Left lung (tissue), 10 donors: ENCODE measurements around the gene DEGS1. TPM values are rescaled to one million over a fixed set of nuclear protein-coding genes. Genes with fewer than 3 reads are reported as not detected.
"Not testable (repeated sequence)": the region's sequence is repeated elsewhere in the genome, so short reads cannot be mapped to it uniquely, and the experiment has no call there.

Experiments used
- ATAC-seq: fragments of 200-7000 bp; cut with Tn5 transposase; one replicate; pipeline ENCODE4 v1.9.1; 2020; ENCODE audit warnings: moderate library complexity
- DNase-seq, 4 donors: peaks; one replicate each; pipeline ENCODE4 v3.0.0-alpha.2; 2013 to 2020
- H3K27ac ChIP-seq, 2 donors: fragments of 200-600 bp; sonication (generic) in 1 of 2; one replicate each; pipeline versions ENCODE4 v1.5.0 to v1.8.0; 2020 to 2021
- H3K27me3 ChIP-seq, 2 donors: fragments of 200-600 bp; sonication (generic) in 1 of 2; one replicate each; pipeline versions ENCODE4 v1.5.0 to v1.8.0; 2020 to 2021
- H3K36me3 ChIP-seq, 2 donors: fragments of 200-600 bp; sonication (generic) in 1 of 2; one replicate each; pipeline versions ENCODE4 v1.5.0 to v1.8.0; 2020 to 2021
- H3K4me1 ChIP-seq, 2 donors: fragments of 200-600 bp; one replicate each; pipeline ENCODE4 v1.8.0; 2021
- H3K4me3 ChIP-seq, 2 donors: fragments of 200-600 bp; sonication (generic) in 1 of 2; one replicate each; pipeline versions ENCODE4 v1.5.0 to v1.8.0; 2020 to 2021; ENCODE audit warnings: mild to moderate bottlenecking in 1 of 2
- H3K9me3 ChIP-seq, 2 donors: fragments of 200-600 bp; sonication (generic) in 1 of 2; one replicate each; pipeline versions ENCODE4 v1.5.0 to v1.8.0; 2020 to 2021
- intact Hi-C, 2 donors: fragments of 100-400 bp; cut with DNase I; formaldehyde crosslinking; loops; one replicate each; pipeline versions ENCODE4 v1.11.2 to v1.14.2; 2022
- polyA plus RNA-seq, 6 donors: library from polyadenylated mRNA; unstranded; fragments of 120-200 nt; gene quantifications; one replicate each; pipeline ENCODE4 v1.2.1, GENCODE V29; 2013; ENCODE audit not compliant: insufficient read length in 6 of 6
- total RNA-seq, 2 donors: library from RNA; stranded (reverse); fragmentation: NEBNext Ultra II Directional; extraction: Animal tissue kit (Norgen Biotek cat#: 25700); gene quantifications; one replicate each; pipeline ENCODE4 v1.2.1, GENCODE V29; 2021
- TF ChIP-seq, protein P1 (sequence below), 2 donors: fragments of 200-600 bp; sonication (generic) in 1 of 2; IDR thresholded peaks; one replicate each; pipeline versions ENCODE4 v1.5.0 to v1.8.0; 2021; ENCODE audit warnings: antibody characterized with exemption in 2 of 2
- donor health status: DM: no; HTN: yes; CAD: no.
- donor health status: DM: no; HTN: no; CAD: no.

The DEGS1 gene
- total and polyA plus RNA-seq, 8 donors, result 51.2 to 92.2 (median 60.8) TPM

DNA sequence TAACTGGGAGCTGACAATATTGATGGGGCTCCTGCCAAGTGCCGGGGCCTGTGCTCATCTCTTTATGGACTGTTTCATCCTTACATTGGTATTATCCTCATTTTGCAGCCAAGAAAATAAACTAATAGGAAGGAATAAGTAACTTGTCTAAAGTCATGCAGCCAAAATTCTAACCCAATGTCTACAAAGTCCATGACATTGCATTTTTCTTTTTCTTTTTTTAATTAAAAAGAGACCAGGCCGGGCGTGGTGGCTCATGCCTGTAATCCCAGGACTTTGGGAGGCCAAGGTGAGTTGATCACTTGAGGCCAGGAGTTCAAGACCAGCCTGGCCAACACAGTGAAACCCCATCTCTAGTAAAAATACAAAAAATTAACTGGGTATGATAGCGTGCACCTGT is 18.8 kb downstream of the DEGS1 start:
- DNase-seq, result no peak
- Histone ChIP-seq H3K9me3 (no peaks in the 10 kb centered on the region), H3K27ac (no peak overlapping the region), H3K4me1 (peaks cover 15 to 25% of the 10 kb centered on the region in 2 donors), H3K4me3 (no peak overlapping the region), H3K36me3 (no peaks in the 10 kb centered on the region), H3K27me3 (no peaks in the 10 kb centered on the region)
- ATAC-seq, result no peak
- intact Hi-C loops, result no loop called here
- TF ChIP-seq, protein P1, sequence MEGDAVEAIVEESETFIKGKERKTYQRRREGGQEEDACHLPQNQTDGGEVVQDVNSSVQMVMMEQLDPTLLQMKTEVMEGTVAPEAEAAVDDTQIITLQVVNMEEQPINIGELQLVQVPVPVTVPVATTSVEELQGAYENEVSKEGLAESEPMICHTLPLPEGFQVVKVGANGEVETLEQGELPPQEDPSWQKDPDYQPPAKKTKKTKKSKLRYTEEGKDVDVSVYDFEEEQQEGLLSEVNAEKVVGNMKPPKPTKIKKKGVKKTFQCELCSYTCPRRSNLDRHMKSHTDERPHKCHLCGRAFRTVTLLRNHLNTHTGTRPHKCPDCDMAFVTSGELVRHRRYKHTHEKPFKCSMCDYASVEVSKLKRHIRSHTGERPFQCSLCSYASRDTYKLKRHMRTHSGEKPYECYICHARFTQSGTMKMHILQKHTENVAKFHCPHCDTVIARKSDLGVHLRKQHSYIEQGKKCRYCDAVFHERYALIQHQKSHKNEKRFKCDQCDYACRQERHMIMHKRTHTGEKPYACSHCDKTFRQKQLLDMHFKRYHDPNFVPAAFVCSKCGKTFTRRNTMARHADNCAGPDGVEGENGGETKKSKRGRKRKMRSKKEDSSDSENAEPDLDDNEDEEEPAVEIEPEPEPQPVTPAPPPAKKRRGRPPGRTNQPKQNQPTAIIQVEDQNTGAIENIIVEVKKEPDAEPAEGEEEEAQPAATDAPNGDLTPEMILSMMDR (IDR thresholded peaks at IDR 0.05), result no peak

DNA sequence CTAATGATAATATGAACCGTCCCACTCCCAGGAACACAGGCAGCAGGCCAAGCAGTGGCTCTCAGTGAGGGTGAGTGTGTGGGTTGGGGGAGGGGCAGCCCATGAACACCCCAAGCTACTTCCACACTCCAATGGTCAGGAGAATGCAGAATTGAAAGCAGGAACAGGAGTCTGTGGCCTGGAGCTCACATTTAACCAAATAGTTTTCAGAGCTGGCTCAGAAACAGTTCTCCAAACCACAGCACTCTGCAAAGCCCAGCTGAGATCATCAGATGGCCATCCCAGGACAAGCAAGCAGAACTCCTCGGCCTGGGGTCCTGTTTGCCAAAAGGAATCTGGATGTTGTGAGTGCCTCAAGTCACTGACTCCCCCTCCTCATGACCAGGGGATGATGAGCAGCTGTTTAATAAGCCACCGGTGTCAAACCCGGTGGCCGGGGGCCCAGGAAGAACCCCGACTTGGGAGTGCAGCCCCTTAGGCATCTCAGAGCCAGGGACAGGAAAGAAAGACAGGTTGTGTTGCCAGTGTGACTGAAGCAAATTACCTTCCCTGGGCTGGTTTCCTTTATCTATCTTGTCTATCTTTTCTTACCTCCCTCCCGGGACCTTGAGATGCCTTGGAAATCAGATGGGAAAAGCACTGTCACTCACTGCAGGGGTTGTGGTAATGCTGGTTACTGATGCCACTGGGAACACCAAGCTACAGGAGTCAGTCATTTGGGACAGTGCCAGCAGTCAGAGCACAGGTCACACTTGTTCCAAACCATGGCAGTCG is 20.4 kb downstream of the DEGS1 start:
- Histone ChIP-seq H3K4me1 (peaks cover 15 to 23% of the 10 kb centered on the region in 2 donors), H3K36me3 (no peaks in the 10 kb centered on the region), H3K9me3 (no peaks in the 10 kb centered on the region), H3K27ac (peak overlapping the region in 1 of 2 donors; percentile 48), H3K27me3 (no peaks in the 10 kb centered on the region), H3K4me3 (no peak overlapping the region)
- TF ChIP-seq, protein P1 (IDR thresholded peaks at IDR 0.05), result no peak
- DNase-seq (peak in 1 of 4 donors; percentile 75), ATAC-seq (peak; percentile 69)
- intact Hi-C loops, result no loop called here

DNA sequence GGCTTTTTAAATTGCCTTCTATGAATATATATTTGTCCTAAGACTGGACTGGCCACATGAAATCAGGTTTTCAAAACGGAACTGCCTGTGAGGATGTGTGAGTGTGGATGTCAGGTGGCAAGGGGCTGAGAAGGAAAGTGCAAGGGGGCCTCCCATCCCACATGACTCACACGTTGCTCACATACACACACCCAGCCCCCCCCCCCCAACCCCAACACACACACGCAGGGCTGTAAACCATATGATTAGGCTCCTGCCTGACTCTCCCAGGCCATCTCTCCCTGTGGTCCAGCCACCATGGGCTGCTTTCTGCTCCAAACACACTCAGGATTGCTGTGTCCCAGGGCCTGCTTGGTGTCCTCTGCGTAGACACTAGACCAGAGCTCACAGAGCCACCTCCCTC is 22.4 kb downstream of the DEGS1 start:
- no peaks in the 10 kb centered on the region for H3K27me3 ChIP-seq
- peak overlapping the region in 1 of 2 donors; percentile 9 for H3K27ac ChIP-seq
- H3K4me3 ChIP-seq, result no peak overlapping the region
- ATAC-seq (peak; percentile 40), DNase-seq (peak in 1 of 4 donors; percentile 49)
- H3K4me1 ChIP-seq, result peaks cover 15 to 23% of the 10 kb centered on the region in 2 donors
- TF ChIP-seq, protein P1 (IDR thresholded peaks at IDR 0.05), result no peak
- intact Hi-C loops, result no loop called here
- no peaks in the 10 kb centered on the region for H3K9me3 ChIP-seq
- H3K36me3 ChIP-seq, result no peaks in the 10 kb centered on the region

DNA sequence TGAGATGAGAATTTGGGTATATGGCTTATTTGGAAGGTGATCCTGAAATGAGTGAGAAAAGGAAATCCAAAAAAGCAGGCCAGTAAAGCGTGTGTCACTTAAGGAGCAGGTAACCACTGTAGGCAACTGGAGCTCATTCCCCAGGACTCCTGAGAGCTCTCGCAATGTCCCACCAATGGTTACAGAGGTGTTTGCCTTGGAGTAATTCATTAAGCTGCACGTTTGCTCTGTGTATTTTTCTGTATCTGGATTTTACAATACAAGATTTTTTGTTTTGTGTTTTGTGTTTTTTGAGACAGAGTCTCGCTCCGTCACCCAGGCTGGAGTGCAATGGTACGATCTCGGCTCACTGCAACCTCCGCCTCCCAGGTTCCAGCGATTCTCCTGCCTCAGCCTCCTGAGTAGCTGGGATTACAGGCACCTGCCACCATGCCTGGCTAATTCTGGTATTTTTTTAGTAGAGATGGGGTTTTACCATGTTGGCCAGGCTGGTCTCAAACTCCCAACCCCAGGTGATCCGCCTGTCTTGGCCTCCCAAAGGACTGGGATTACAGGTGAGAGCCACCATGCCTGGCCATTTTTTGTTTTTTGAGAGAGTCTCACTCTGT is 23.0 kb downstream of the DEGS1 start:
- intact Hi-C loops, result not testable (repeated sequence)
- peak overlapping the region in 1 of 2 donors; percentile 9 for H3K27ac ChIP-seq
- ATAC-seq, result peak; percentile 61

DNA sequence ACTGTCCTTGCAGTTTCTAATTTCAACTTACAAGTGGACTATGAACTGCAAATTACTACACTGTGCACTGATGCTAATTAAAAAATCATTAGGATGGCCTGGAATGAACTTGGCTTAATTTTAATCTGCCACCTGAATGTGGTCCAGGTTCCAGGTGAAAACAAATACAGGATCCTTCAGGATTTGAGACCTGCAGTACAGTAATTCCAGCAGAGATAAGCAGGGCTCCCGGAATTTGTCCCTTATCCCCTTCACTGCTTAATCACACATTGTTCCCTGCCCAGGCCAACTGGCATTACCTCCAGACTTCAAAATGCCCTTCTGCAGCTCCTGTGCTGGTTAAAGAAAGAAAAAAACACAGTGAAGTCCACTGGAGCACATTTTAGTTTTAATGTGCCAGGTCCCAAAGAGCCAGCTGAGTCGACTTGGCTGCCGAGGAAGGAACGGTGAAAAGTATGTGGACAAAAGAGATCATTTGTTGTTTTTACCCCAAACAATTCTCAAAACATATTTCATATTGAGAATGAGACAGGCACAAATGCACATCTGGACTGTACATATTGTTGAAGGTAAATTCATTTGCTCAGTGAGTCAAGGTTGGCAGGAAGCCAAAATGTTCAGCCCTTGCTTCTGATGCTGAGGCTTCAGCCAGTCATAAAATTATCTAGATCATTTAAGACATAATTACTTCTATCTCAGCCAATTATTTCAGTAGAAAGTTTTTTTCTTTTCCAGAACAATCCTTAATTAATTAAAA is 28.3 kb downstream of the DEGS1 start:
- Histone ChIP-seq H3K4me1 (peaks cover 7 to 9% of the 10 kb centered on the region in 2 donors), H3K4me3 (no peak overlapping the region), H3K9me3 (no peaks in the 10 kb centered on the region), H3K36me3 (no peaks in the 10 kb centered on the region), H3K27me3 (no peaks in the 10 kb centered on the region), H3K27ac (no peak overlapping the region)
- intact Hi-C loops, result no loop called here
- DNase-seq, result peak in 1 of 4 donors; percentile 36
- TF ChIP-seq, protein P1 (IDR thresholded peaks at IDR 0.05), result no peak
- no peak for ATAC-seq

More for the DNA sequence above, 23.0 kb downstream of the DEGS1 start:
- peaks cover 15 to 23% of the 10 kb centered on the region in 2 donors for H3K4me1 ChIP-seq
- not testable (repeated sequence) for H3K36me3 ChIP-seq, H3K4me3 ChIP-seq, H3K9me3 ChIP-seq, H3K27me3 ChIP-seq
- DNase-seq, result peak in 1 of 4 donors; percentile 32
